Measurements from ENCODE around the gene ITPK1.
A peak's percentile ranks its signal among the peaks of the same experiment; 100 is the strongest.

Gene ITPK1

DNA sequence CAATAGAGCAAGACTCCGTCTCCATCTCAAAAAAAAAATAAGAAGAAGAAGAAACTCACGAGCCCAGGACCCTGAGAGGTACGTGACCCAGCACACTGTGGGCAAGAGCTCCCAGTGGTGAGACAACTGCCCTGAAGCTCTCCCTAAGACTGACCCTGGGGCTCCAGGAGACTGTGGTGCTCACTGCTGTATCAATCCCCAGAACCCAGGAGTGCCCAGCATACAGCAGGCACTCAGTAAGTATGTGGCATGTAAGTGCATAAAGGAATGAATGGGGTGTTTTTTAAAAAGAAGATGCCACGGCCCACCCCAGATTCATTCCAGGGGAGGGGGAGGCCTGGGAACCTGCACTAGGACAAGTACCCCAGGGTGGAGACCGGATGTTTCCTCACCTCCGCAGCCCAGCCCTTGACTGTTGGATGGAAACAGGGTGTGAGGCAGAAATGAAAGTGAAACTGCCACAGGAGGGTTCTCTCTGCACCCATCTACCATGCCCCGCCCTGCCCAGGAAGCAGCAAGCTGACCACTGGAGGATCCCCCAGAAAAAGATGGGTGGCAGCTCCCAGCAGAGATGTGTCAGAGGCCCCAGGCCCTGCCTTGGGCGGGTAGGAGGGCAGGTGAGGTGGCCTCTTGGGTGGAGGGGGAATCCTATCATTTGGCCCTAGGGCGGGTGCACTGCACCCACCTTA lies 12.2 kb downstream of the ITPK1 start:
- no peak for DNase-seq

DNA sequence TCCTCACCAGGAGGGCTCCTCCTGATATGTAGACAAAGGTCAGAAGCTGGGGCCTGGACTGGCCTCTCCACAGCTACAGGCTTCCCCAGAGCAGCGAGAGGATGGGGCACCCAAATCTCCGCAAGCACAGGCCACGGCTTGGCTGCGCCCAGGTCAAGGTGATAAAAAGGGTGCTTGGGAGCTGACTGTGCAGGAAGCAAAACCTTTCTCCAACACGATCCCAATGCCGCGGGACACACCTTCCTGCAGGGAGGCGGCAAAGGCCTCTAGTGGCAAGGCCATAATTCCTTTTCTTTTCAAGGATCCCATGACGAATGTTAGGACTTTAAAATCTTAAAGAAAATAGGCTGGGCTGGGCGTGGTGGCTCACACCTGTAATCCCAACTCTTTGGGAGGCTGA lies 13.6 kb downstream of the ITPK1 start:
- DNase-seq: no peak

GRCh38 chr14:93101181-93101580 lies 14.5 kb downstream of the ITPK1 start:
- no peak for DNase-seq

DNA sequence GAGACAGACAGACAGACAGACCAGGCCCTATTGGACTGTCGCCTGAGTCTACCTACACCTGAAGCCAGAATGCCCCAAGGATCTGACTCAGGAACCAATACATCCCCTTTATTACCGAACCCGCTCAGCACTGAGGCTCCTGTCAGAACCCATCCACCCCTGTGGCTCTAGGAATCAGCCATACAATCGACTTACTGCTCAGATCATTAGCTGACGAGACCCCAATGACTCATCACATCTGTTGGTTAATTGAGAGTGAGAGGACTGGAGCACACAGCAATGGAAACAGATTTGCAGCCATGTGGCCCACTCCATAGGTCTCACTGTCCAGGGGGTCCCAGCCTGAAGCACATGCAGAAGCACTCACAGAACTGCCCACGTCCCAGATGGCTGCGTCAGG lies 15.2 kb downstream of the ITPK1 start:
- peak; percentile 11 for DNase-seq

GRCh38 chr14:93100100-93100499 lies 15.6 kb downstream of the ITPK1 start:
- no peak for DNase-seq

DNA sequence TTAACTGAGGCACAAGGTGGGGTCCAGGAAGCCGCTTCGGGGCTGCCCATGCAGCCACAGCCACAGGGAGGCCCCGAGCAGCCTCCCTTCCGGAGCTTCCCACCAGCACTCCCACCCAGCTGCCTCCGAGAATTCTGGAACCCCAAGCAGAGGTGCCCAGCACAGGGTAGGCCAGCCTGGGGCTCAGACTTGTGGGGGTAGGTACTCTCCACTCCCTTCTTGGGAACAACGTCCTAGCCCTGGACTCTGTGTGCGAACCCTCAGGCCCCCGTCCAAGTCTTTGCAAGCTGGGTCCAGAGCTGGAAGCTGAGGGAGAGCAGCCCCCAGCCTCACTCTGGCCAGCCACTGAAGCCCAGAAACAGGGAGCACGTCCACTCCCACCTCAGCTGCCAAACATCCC lies 16.1 kb downstream of the ITPK1 start:
- no peak for DNase-seq

DNA sequence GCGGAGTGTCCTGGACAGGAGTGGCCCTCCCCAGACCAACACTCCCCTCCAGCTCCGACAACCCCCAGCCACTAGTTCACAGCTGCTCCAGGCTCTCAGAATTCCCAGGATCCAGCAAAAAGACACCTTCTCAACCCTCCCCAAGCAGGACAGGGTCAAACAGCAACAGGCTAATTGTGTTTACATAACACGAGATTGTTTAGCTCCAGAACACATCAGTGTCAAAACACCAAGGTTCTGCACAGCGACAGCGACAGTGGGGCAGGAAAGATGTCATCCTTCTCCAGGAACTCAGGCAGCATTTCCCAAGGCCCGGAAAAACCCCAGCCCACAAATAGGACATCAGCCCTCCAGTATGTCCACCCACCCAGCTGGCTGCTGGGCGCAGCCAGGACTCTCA lies 16.5 kb downstream of the ITPK1 start:
- DNase-seq: no peak

DNA sequence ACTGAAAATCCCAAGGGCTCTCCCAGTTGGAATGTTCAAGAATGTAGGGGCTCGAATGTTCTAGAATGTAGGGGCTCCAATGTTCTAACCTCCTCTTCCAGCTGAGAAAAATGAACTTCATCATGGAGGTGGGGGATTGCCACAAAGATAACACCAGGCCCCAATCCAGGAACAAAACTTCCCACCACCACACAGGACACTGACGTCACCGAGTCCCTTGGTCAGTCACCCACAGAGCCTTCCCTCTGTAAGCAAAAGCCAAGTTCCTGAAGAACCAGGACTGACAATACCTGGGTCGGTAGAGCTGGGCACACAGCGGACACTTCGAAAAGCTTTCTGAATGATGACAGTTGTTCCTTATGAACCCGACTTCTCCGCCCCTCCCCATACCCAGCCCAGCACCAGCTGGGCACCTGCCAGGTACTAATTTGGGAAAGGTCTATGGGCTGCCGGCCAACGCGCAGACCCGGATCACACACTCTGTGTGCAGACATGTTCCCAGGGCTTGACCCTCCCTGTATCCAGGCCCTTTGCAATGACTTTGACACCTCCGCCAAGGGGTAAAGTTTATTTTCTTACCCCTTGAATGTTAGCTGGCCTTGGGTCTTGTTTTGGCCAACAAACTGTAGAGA lies 18.9 kb downstream of the ITPK1 start:
- no peak for DNase-seq

- no peak for DNase-seq
Observed at GRCh38 chr14:93095742-93096510, 19.8 kb downstream of the ITPK1 start.

DNA sequence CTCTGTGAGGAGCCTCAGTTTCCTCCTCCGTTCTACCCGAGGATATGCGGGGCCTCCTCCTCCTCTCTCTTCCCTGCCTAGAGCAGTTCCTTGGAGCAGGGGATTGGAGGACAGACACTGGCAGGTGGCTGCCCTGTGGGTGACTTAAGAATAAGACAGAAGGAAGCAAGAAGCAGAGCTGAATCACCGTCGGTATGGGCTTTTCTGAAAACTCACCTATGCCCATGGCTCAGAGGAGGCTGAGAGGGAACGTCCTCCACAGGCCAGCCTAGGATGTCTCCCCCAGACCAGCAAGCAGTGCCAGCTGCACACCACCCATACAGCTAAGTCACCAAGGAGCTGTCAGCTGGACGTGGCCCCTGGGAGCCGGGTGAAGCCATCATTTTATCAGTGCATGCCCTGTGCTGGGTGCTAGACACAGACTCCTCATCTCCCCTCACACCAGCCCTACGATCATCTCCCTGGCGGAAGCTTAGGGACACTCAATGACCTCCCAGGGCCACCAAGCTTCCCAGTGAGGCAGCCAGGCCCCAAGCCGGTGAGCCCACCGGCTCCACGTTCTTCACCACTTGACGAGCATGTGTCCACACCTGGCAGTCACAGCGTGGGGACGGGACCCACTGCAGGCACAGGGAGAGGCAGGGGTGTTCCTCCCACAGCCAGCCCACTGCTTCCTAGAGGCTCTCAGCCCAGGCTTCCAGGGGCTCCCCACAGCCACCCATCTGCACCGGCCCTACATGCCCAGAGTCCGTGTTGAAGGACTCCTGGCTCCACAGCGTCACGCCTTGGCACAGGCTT lies 21.4 kb downstream of the ITPK1 start:
- DNase-seq: no peak

DNA sequence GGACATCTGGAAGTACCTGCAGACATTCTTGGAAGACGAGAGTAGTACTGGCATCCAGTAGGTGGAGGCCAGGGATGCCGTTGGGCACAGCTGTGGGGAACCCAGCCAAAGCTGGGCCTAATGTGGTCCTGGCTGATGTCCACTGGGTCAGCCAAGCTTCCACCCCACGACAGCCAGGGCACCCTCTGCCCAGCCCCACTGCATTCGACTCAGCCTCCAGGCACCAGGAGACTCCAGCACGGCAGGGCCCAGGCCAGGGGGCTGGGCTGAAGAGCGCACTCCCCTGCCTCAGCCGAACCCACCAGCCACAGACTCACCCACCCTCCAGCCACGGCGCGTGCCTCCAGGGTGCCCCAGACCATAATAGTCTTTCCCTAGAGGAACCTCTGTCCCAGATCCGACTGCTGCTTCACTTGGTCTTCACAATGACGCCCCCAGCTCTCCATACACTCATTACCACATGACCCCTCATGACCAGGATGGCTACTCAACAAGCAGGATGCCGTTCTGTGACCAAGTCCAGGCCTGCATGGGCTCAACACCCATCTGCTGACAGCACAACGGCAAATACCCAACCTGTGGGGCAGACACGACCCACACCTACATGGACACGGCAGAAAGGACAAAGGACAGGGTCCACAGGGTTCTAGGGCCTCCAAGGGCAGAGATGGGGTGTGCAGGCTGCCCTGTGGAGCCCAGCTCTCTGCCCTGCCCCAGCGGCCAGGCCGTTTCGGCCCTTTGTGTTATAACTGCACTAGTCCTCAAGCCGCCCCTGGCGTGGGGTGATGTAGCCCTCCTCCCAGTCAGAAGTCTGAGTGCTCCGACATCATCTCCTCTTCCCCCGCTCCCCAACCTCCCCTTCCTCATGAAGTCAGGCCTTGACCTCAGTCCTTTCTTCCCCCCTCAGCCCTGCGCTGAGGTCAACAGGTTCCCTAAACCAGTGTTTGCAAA lies 22.8 kb downstream of the ITPK1 start:
- no peak for DNase-seq

- no peak for DNase-seq
Observed at GRCh38 chr14:93091666-93092065, 24.1 kb downstream of the ITPK1 start.

DNA sequence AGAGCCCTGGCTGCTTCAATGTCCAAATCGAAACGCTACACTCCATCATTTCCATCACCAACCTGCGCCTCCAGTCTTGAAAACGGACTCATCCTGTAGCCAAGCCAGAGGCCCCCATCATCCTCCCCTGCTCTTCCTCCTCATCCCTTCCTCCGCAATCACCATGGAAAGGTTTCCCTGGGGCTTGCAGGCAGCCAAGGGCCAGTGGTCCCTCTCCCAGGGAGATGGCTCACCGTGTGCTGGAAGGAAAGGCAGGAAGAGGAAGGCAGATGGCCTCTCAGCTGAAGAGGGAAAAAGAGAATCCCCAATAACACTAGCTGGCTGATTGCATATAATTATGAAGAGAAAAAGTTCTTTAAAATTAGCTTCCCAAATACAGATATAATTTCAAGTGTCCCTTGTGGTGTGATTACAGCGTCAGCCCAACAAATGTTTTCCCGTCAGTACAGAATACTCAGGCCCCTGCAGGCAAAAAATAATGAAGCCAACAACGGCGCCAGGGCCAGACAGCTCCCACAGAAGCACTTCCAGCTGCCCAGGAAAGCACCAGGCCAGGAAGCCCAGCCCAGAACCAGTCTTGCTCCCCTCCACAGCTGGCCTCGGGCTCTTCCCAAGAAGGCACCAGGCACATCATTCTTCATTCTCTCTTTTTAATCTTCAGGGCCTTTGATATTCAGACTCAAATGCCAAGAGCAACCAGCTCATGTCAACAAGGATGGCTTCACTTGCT lies 24.7 kb downstream of the ITPK1 start:
- DNase-seq: no peak

GRCh38 chr14:93089521-93090269 lies 26.0 kb downstream of the ITPK1 start:
- DNase-seq: no peak

DNA sequence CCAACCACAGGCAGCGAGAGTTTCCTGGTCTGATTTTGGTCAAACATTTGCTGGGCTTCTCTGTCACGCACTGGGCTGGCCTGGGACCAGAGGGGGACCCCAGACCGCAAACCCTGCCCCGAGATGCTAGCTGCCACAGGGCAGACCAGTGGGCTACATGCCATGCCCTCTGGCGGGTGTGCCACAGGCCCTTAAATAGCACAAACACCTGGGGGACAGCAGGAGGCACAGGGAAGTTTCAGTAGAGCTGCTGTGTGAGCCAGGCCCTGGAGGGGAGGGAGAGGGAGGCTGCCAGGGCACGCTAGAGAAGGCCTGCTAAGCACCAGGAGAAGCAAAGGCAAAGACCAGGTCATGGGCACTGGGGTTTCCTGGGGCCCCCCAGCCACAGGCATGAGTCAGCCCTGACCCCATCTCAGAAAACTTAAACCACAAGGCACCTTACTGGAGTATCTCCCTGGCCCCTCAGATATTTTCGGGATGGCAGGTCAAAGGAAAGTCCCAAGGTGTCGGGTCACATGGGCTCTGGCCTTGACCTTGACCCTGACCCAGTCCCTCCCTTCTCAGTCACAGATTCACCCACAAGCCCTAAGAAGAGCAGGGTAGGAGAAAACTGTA lies 29.2 kb downstream of the ITPK1 start:
- DNase-seq: no peak

DNA sequence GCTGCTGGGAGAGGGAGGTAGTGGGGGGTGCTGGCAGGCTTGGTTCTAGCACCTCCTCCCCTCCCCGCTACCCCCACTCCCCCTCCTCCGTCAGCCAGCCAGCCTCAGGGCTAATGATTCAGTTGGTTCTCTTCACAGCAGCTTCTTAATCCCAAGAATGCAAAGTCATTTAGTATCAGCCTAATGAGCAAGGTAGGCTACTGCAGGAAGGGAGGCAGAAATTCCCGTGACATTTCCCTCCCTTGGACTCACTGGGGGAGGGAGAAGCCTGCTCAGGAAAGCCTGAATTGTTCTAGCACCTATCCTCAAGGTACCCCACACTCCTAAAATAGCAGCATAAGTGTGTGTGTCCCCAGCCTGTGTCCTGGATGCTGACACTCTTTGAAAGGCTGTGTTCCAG lies 29.8 kb downstream of the ITPK1 start:
- no peak for DNase-seq

DNA sequence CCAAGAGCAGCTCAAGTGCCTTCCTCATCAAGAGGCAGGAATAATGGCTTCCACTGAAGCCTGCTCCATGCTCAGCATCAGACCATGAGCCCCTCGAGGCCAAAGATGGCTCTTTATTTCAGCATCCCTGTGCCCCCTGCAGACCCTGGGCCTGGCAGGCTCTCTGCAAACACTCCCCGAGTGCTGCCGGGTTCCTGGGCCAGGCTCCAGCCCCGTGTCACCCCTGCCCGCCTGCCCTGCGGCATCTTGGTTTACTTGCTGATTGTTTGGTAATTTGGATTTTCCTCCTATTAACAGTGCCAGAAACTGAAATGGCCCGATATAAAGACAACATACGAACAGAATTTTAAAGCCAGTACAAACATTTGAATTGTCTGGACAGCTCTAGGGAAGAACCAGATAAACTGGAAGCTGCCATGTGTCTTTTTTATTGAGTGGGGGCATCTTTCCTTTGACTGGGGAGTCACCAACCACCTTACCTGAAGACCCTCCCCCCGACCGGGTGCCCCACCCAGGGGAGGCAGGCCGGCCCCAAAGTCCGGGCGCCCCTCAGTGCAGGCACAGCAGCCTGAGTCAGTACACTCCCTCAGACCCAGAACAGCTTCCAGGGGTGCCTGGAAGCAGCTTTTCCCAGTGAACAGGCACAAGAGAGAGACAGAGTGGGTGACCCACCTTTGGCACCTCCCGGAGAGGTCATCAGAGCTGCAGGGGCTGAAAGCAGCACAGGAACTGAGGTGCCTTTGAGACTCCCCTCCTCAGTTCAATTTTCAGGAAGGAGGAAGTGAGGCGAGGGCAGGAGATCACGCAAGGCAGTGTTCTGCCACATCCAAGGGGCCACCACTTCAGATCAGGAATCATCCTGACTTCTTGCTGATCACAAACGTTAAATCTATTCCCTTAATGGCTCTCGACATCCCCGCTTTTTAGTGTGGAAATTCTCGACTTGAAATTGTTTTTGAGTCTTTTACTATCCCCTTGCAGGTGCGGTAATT lies 30.6 kb downstream of the ITPK1 start:
- DNase-seq: no peak

DNA sequence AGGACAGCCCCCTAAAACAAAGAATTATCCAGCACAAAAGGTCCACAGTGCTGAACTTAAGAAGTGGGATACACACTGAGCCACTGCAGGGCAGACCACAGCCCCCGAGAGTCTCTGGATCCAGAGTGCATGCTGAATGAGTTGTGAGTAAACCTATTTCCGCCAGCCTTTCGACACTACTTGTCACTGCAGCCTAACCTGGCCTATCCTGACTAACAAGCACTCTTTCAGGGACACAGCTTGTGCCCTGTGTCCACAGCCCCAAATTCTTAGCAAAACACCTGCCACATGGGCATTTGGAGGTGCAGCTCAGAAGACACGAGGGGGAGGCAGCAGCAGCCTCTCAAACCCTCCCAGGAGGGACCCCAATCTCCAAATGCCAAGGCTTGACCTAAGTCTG lies 31.3 kb downstream of the ITPK1 start:
- no peak for DNase-seq

- DNase-seq: no peak
Observed at GRCh38 chr14:93083917-93084316, 31.8 kb downstream of the ITPK1 start.
